Nephron progenitor cell (in vitro differentiated cells): ENCODE results near the gene ZMIZ1.

ENCODE experiments used
- DNase-seq: peaks from one replicate; pipeline ENCODE4 v3.0.0; 2021
- H3K27ac Mint-ChIP-seq: 2 replicates; pipeline ENCODE4 v1.8.0; 2021; ENCODE audit warnings: mild to moderate bottlenecking, moderate library complexity, mixed read lengths
- H3K27me3 Mint-ChIP-seq: 2 replicates; pipeline ENCODE4 v1.8.0; 2021; ENCODE audit warnings: mild to moderate bottlenecking, low read depth, mixed read lengths; ENCODE audit not compliant: poor library complexity
- H3K36me3 Mint-ChIP-seq: 2 replicates; pipeline ENCODE4 v1.8.0; 2021; ENCODE audit warnings: low read depth, mixed read lengths
- H3K4me1 Mint-ChIP-seq: 2 replicates; pipeline ENCODE4 v1.8.0; 2021; ENCODE audit warnings: mixed read lengths
- H3K4me3 Mint-ChIP-seq: 2 replicates; pipeline ENCODE4 v1.8.0; 2021; ENCODE audit warnings: mild to moderate bottlenecking, moderate library complexity, mixed read lengths
- H3K9me3 Mint-ChIP-seq: 2 replicates; pipeline ENCODE4 v1.8.0; 2021; ENCODE audit warnings: mild to moderate bottlenecking, moderate library complexity, mixed read lengths
- CTCF ChIP-seq: fragments of 200-600 bp; sonication (generic); IDR thresholded peaks from 2 replicates; pipeline ENCODE4 v1.5.0; 2021; ENCODE audit warnings: antibody characterized with exemption

Gene ZMIZ1

DNA sequence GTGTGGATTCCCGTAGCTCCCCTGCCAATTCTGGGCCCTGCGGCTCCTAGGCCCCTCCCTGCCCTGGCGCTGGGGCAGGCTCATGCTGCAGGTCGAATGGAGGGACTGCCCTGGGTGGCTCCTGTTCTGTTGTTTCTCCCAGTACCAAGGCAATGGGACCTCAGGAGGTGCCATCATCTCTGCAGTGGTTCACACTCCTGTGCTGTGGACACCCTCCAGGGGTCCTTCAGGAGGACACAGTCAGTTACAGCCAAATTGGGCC, 138.3 kb downstream of the ZMIZ1 start:
- TF ChIP-seq CTCF, result no peak
- H3K27me3 Mint-ChIP-seq, result no peaks in the 10 kb centered on the region
- H3K27ac Mint-ChIP-seq, result no peak overlapping the region
- H3K36me3 Mint-ChIP-seq, result peaks cover 34% of the 10 kb centered on the region
- H3K4me1 Mint-ChIP-seq, result peaks cover 36% of the 10 kb centered on the region
- no peak overlapping the region for H3K4me3 Mint-ChIP-seq
- DNase-seq, result no peak
- no peaks in the 10 kb centered on the region for H3K9me3 Mint-ChIP-seq

GRCh38 chr10:79207726-79208125, 139.0 kb downstream of the ZMIZ1 start:
- Mint-ChIP-seq H3K27ac (no peak overlapping the region), H3K27me3 (no peaks in the 10 kb centered on the region), H3K36me3 (peaks cover 34% of the 10 kb centered on the region), H3K9me3 (no peaks in the 10 kb centered on the region), H3K4me3 (no peak overlapping the region), H3K4me1 (peaks cover 32% of the 10 kb centered on the region)
- no peak for TF ChIP-seq CTCF
- DNase-seq, result no peak

GRCh38 chr10:79208251-79208983, 139.7 kb downstream of the ZMIZ1 start:
- TF ChIP-seq CTCF, result no peak
- H3K4me3 Mint-ChIP-seq, result no peak overlapping the region
- H3K27me3 Mint-ChIP-seq, result no peaks in the 10 kb centered on the region
- H3K36me3 Mint-ChIP-seq, result peaks cover 34% of the 10 kb centered on the region
- H3K27ac Mint-ChIP-seq, result no peak overlapping the region
- peaks cover 25% of the 10 kb centered on the region for H3K4me1 Mint-ChIP-seq
- H3K9me3 Mint-ChIP-seq, result no peaks in the 10 kb centered on the region
- no peak for DNase-seq

- no peak overlapping the region for H3K4me3 Mint-ChIP-seq
- no peak overlapping the region for H3K27ac Mint-ChIP-seq
- H3K4me1 Mint-ChIP-seq, result peaks cover 16% of the 10 kb centered on the region
- DNase-seq, result no peak
- no peaks in the 10 kb centered on the region for H3K27me3 Mint-ChIP-seq
- peaks cover 34% of the 10 kb centered on the region for H3K36me3 Mint-ChIP-seq
- no peaks in the 10 kb centered on the region for H3K9me3 Mint-ChIP-seq
- TF ChIP-seq CTCF, result no peak
These were observed 140.6 kb downstream of the ZMIZ1 start for GRCh38 chr10:79209340-79209739.

DNA sequence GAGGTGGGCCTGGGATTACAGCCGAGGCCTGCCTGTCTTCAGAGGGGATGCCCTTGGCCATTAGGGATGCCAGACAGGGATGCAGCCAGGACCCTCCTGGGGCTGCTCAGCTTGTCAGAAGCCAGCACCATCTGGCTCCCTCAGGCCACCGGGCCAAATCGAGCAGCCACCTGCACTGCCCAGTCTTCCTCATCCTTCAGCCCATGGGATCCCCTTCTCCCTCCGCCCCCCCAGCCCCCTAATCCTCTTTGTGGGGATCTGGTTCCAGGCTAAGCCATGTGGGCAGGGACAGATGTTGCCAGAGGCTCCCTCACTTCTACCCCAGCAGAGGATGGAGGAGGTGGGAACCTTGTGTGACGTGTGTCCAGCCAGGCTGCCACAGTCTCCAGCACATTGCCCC, 141.1 kb downstream of the ZMIZ1 start:
- Mint-ChIP-seq H3K27ac (peak overlapping the region; percentile 98), H3K9me3 (no peaks in the 10 kb centered on the region), H3K4me1 (peaks cover 11% of the 10 kb centered on the region), H3K4me3 (no peak overlapping the region), H3K27me3 (no peaks in the 10 kb centered on the region), H3K36me3 (peaks cover 30% of the 10 kb centered on the region)
- DNase-seq, result no peak
- TF ChIP-seq CTCF, result no peak

GRCh38 chr10:79210672-79211071, 141.9 kb downstream of the ZMIZ1 start:
- H3K9me3 Mint-ChIP-seq, result no peaks in the 10 kb centered on the region
- no peak for DNase-seq
- H3K27me3 Mint-ChIP-seq, result peaks cover 3% of the 10 kb centered on the region
- peaks cover 29% of the 10 kb centered on the region for H3K36me3 Mint-ChIP-seq
- no peak for TF ChIP-seq CTCF
- peaks cover 10% of the 10 kb centered on the region for H3K4me1 Mint-ChIP-seq
- H3K4me3 Mint-ChIP-seq, result no peak overlapping the region
- peak overlapping the region; percentile 98 for H3K27ac Mint-ChIP-seq
